Parathyroid adenoma (tissue), 2 donors: Measurements from ENCODE around the gene BRAT1.

Experiments
- H2AFZ ChIP-seq: fragments of 300-600 bp; sonication (generic); one replicate; pipeline ENCODE4 v1.7.0; 2017; ENCODE audit warnings: antibody characterized with exemption, mild to moderate bottlenecking
- H3K27ac ChIP-seq: fragments of 300-600 bp; sonication (generic); one replicate; pipeline ENCODE4 v1.7.0; 2017
- H3K27me3 ChIP-seq: fragments of 300-600 bp; sonication (generic); one replicate; pipeline ENCODE4 v1.7.0; 2017; ENCODE audit warnings: low read length; ENCODE audit not compliant: control insufficient read depth, insufficient read depth
- H3K36me3 ChIP-seq: fragments of 300-600 bp; sonication (generic); one replicate; pipeline ENCODE4 v1.7.0; 2017; ENCODE audit warnings: low read length; ENCODE audit not compliant: control insufficient read depth, insufficient read depth
- H3K4me1 ChIP-seq: fragments of 300-600 bp; sonication (generic); one replicate; pipeline ENCODE4 v1.7.0; 2017; ENCODE audit warnings: control low read depth
- H3K4me2 ChIP-seq: fragments of 300-600 bp; sonication (generic); one replicate; pipeline ENCODE4 v1.7.0; 2017; ENCODE audit warnings: low read length
- H3K4me3 ChIP-seq: fragments of 300-600 bp; sonication (generic); one replicate; pipeline ENCODE4 v1.7.0; 2017; ENCODE audit warnings: low read depth, low read length
- H3K79me2 ChIP-seq: fragments of 300-600 bp; sonication (generic); one replicate; pipeline ENCODE4 v1.7.0; 2017; ENCODE audit warnings: control low read depth
- H3K9ac ChIP-seq: fragments of 300-600 bp; sonication (generic); one replicate; pipeline ENCODE4 v1.7.0; 2017; ENCODE audit warnings: mild to moderate bottlenecking
- H3K9me3 ChIP-seq: fragments of 300-600 bp; sonication (generic); one replicate; pipeline ENCODE4 v1.7.0; 2017; ENCODE audit warnings: low read length; ENCODE audit not compliant: control insufficient read depth
- TF ChIP-seq, protein P1 (sequence below): fragments of 300-600 bp; sonication (generic); IDR thresholded peaks from one replicate; pipeline ENCODE4 v1.7.0; 2017; ENCODE audit warnings: antibody characterized with exemption, mild to moderate bottlenecking
- donor health status: primary hyperparathyroidism.

The BRAT1 gene

DNA sequence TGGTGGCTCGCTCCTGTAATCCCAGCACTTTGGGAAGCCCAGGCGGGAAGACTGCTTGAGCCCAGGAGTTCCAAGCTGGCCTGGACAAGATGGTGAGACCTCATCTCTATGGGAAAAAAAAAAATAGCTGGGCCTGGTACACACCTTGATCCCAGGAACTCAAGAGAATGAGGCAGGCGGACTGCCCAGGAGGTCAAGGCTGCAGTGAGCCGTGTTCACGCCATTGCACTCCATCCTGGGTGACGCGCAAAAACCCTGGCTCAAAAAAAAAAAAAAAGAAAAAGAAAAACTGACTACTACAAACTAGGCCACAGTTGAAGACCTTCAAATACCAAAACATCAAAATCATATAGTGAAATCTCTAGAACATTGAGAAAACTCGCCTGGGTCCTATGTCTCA is 3.9 kb downstream of the BRAT1 start:
- H2AFZ ChIP-seq: no peak overlapping the region

DNA sequence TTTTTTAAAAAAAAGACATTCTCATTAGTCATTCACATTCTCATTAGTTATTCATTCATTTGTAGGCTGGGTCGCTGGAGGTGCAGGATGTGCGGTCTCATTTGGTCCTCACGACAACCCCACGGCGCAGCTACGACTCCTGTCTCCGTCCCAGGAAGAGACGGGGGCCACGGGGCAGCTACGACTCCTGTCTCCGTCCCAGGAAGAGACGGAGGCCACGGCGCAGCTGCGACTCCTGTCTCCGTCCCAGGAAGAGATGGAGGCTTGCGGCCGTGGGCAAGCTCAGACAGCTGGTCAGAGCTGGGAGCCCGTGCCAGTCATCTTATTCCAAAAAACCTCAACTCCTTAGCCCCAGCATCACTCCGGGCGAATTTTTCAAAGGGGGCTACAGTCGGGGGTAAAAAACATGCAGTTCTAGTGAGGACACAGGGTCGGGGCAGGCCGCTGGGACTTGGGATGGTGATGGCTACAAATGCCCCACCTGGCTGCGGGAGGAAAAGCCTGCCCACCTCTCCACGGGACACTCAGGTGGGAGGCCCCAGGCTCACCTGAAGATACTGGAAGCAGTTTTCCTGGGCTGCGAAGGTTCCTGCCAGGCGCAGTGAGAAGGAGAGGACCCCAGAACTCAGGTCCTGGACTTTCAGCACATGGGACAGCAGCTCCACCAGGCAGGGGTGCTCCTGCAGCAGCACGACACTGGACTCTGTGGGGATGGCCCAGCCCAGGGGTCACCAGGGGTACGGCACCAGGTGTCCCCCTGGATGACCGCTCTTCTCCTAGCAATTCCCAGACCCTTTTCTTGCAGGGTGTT is 8.3 kb downstream of the BRAT1 start:
- no peak overlapping the region for H3K4me2 ChIP-seq
- H3K27ac ChIP-seq: no peak overlapping the region
- TF ChIP-seq, protein P1, sequence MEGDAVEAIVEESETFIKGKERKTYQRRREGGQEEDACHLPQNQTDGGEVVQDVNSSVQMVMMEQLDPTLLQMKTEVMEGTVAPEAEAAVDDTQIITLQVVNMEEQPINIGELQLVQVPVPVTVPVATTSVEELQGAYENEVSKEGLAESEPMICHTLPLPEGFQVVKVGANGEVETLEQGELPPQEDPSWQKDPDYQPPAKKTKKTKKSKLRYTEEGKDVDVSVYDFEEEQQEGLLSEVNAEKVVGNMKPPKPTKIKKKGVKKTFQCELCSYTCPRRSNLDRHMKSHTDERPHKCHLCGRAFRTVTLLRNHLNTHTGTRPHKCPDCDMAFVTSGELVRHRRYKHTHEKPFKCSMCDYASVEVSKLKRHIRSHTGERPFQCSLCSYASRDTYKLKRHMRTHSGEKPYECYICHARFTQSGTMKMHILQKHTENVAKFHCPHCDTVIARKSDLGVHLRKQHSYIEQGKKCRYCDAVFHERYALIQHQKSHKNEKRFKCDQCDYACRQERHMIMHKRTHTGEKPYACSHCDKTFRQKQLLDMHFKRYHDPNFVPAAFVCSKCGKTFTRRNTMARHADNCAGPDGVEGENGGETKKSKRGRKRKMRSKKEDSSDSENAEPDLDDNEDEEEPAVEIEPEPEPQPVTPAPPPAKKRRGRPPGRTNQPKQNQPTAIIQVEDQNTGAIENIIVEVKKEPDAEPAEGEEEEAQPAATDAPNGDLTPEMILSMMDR: no peak
- no peaks in the 10 kb centered on the region for H3K27me3 ChIP-seq
- H3K9me3 ChIP-seq: no peaks in the 10 kb centered on the region
- no peak overlapping the region for H3K4me3 ChIP-seq
- H3K4me1 ChIP-seq: no peaks in the 10 kb centered on the region
- H3K79me2 ChIP-seq: no peaks in the 10 kb centered on the region
- no peak overlapping the region for H2AFZ ChIP-seq
- no peak overlapping the region for H3K9ac ChIP-seq
- H3K36me3 ChIP-seq: no peaks in the 10 kb centered on the region

More for the DNA sequence above, 3.9 kb downstream of the BRAT1 start:
- no peaks in the 10 kb centered on the region for H3K9me3 ChIP-seq
- TF ChIP-seq, protein P1: no peak
- peaks cover 4% of the 10 kb centered on the region for H3K4me1 ChIP-seq
- no peak overlapping the region for H3K4me3 ChIP-seq
- H3K4me2 ChIP-seq: no peak overlapping the region
- no peaks in the 10 kb centered on the region for H3K36me3 ChIP-seq
- no peak overlapping the region for H3K9ac ChIP-seq
- H3K27me3 ChIP-seq: no peaks in the 10 kb centered on the region
- H3K79me2 ChIP-seq: peaks cover 14% of the 10 kb centered on the region
- no peak overlapping the region for H3K27ac ChIP-seq

DNA sequence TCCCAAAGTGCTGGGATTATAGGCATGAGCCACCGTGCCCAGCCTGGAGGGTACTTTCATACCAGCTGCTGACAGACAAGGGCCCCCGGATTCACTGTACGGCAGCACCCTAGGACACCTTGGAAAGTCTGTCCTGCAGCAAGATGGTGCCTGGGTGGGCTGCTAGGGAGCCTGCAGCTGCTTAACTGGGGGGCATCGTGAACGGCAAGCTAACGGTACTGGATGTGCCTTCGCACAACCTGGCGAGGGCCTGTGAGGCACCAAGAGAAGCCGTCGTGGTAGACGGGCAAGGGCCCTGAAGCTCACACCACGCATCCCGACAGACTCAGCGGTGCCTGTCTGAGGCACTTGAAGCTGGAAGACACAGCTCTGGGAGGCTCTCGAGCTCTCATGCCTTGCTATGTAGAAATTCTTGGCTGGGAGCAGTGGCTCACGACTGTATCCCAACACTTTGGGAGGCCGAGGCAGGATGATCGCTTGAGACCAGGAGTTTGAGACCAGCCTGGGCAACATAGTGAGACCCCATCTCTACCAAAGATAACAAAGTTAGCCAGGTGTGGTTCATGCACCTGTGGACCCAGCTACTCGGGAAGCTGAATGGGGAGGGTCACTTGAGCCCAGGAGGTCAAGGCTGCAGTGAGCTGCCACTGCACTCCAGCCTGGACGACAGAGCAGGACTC is 9.4 kb downstream of the BRAT1 start:
- no peak overlapping the region for H2AFZ ChIP-seq
- no peak overlapping the region for H3K4me2 ChIP-seq
- H3K27me3 ChIP-seq: no peaks in the 10 kb centered on the region
- no peak overlapping the region for H3K9ac ChIP-seq
- H3K36me3 ChIP-seq: no peaks in the 10 kb centered on the region
- H3K9me3 ChIP-seq: no peaks in the 10 kb centered on the region
- H3K79me2 ChIP-seq: no peaks in the 10 kb centered on the region
- TF ChIP-seq, protein P1: no peak
- H3K4me3 ChIP-seq: no peak overlapping the region
- H3K4me1 ChIP-seq: no peaks in the 10 kb centered on the region
- no peak overlapping the region for H3K27ac ChIP-seq

DNA sequence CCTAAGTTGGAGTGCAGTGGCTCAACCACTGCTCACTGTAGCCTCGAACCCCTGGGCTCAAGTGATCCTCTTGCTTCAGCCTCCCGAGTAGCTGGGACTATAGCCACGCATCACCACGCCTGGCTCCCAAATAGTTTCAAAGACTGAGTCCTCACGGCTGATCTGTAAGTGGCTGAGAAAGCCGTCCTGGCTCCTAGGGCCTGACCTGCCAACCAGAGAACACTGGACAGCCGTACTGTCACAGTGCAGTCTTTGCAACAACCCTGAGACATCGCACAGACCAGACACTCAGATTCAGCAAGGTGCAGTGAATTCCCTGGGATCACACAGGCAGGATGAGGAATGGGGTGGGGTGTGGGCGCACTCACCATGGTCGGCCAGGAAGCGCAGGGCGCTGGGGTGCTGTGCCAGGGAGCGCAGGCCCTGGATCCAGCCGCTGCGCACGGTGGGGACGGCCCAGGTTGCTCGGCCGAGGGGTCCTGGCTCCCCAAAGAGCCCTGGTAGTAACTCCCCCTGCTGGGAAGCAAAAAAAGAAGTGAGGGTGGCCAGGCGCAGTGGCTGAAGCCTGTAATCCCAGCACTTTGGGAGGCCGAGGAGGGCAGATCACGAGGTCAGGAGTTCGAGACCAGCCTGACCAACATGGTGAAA is 10.7 kb downstream of the BRAT1 start:
- Histone ChIP-seq H3K36me3 (no peaks in the 10 kb centered on the region), H3K4me3 (no peak overlapping the region), H3K27me3 (no peaks in the 10 kb centered on the region), H3K79me2 (no peaks in the 10 kb centered on the region), H3K27ac (no peak overlapping the region), H2AFZ (no peak overlapping the region), H3K4me2 (no peak overlapping the region), H3K9me3 (no peaks in the 10 kb centered on the region), H3K4me1 (no peaks in the 10 kb centered on the region), H3K9ac (no peak overlapping the region)
- TF ChIP-seq, protein P1: no peak
